ENCODE results near the gene TRMU.

Gene TRMU

DNA sequence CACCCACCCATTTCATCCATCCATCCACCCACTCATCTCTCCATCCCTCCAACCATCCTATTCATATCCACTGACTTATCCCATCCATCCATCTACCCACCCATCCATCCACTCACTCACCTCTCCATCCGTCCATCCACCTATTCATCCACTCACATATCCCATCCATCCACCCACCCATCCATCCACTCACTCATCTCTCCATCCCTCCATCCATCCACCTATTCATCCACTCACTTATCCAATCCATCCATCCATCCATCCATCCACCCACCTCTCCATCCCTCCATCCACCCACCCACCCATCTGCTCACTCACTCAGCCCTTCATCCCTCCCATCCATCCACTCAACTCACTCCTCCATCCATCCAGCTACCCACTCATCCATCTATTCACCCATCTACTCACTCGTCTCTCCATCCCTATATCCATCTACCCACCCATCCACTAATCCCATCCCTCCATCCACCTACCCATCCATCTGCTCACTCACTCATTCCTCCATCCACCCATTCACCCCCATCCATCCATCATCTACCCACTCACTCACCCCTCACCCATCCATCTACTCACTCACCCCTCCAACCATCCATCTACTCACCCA is 36.2 kb downstream of the TRMU start:
- DNase-seq, result no peak

DNA sequence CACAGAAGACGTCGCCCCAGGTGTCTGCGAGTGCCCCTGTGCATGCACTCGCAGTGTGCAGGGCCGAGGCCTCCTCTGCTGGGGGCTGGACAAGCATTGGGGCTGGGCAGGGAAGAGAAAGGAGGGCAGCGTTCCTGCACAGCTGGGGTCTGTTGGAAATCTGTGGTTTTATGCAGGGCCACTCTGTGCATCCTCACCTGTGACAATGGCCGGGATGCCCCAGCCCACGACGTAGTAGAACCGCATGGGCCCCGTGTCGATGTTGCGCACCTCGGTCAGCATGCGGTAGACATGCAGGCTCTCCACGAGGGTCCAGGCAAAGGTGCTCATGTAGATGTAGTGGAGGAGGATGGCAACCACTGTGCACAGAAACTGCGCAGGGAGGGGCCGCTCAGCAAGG is 37.2 kb downstream of the TRMU start:
- DNase-seq, result no peak

DNA sequence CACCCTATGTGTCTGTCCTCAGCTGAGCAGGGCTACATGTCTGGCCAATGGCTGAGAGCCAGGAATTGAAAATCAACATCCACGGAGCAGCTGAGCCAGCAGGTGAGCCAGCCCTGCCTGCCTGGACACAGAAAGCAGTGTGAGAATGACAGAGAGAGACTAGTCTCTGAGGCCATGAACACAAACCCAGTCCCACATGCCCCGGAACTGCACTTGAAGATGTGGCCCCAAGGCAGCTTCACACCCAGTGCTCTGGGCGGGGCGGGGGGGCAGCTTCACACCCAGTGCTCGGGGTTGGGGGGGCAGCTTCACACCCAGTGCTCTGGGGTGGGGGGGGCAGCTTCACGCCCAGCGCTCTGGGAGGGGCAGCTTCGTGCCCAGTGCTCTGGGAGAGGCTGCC is 37.6 kb downstream of the TRMU start:
- peak; percentile 53 for DNase-seq

DNA sequence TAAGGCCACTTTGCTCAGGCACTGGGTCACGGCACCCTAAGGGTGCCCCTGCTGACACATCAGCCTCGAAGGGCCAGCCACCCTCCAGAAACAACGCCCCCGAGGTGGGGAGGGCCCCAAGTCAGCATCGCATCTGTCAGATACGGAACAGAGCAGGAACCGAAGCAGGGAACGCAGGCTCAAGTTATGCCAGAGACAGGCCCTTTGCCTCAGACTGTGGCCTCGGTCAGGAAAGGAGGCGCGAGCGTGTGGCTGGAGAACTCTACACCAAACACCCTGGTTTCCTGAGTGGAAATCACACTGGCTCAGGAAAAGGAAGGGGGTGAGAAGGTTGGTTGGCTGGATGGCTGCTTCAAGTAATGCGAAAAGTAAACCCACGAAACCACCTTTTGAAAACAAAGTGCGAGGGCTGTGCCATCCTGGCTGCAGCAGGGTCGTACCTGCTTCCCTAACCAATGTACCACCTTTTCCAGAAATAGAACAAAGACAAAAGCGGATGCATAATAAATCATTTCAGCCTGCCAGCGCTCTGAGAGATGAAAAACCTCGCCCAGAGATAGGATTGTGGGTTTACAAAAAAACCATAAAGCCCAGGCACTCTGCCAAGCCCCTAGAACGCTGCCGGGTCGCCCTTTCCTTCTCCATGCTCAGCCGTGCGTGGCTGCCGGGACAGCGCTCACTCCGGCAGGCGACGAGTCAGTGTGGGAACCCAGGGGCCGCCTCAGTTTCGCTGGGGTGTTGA is 38.6 kb downstream of the TRMU start:
- no peak for DNase-seq

DNA sequence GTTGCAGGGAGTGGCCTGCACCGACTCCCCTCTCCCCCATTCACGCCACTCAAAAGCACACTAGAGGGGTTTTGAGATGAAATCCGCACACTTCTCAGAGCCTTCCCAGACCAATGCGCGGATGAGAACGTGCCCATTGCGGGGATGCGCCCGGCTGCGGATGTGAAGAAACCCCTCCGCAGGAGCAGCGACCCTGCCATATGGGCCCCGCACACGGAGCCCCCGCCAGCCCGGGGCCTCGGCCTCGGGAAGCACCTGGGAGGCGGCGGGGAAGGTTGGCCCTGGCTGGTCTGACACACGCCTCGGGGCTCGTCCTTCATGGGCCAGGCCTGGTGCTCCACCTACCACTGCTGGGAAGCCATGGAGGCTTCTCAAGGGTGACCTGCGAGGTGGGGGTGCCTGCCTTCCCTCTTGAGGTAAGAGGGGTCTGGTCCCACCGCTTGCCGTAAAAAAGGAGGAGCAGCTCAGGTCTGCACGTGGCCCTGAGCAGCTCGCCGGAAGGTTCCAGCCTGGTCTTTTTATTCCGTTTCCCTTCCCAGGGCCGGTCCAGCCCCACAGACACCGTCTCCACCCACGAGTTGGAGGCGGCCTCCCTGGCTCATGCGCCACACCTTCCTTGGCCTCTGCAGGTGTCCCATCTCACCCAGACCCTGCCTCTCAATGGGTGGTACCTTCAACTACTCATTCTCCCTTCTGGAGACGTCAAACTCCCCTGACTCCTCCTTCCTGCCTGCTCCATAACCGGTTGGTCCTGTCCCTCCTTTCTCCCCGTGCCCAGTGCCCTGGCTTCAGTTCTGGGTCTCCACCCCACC is 39.4 kb downstream of the TRMU start:
- DNase-seq, result no peak

DNA sequence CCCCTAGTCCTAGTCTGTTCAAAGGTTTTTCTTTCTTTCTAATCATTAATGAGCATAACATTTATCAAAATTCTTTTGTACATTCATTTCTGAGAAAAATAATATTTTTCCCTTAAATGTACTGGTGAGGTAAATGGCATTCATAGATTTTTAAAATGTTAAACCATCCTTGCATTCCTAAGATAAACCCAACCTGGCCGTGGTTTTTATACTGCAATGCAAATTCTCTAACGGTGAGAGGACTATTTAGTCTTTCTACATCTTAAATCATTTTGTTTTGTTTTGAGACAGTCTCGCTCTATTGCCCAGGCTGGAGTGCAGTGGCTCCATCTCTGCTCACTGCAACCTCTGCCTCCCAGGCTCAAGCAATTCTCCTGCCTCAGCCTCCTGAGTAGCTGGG is 40.6 kb downstream of the TRMU start:
- DNase-seq, result no peak

DNA sequence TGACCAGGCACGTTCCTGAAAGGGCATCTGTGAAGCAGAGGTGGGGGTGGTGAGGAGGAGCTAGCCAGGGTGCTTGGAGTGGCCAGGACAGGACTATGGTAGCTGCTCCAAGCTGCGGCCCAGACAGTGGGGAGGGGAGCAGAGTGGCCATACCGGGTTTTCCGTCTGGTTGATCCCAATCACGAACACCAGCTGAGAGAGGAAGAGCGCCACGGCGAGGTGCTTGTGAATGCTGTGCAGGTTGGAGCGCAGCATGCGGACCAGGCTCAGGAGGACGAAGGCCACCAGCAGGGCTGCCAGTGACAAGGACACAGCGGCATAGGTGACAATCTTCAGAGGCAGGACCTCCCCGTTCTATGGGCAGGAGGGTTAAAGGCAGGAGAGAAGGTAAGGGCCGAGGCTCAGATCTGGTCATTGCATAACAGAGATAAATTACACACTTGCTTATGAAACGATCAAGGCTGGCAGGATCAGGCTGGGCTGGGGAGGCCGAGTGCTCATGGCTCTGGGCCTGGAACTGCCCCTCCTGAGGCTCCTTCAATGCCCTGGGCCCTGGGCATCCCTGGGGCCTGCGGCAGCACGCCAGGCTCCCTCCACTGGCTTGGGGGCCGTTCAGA is 41.5 kb downstream of the TRMU start:
- no peak for DNase-seq

DNA sequence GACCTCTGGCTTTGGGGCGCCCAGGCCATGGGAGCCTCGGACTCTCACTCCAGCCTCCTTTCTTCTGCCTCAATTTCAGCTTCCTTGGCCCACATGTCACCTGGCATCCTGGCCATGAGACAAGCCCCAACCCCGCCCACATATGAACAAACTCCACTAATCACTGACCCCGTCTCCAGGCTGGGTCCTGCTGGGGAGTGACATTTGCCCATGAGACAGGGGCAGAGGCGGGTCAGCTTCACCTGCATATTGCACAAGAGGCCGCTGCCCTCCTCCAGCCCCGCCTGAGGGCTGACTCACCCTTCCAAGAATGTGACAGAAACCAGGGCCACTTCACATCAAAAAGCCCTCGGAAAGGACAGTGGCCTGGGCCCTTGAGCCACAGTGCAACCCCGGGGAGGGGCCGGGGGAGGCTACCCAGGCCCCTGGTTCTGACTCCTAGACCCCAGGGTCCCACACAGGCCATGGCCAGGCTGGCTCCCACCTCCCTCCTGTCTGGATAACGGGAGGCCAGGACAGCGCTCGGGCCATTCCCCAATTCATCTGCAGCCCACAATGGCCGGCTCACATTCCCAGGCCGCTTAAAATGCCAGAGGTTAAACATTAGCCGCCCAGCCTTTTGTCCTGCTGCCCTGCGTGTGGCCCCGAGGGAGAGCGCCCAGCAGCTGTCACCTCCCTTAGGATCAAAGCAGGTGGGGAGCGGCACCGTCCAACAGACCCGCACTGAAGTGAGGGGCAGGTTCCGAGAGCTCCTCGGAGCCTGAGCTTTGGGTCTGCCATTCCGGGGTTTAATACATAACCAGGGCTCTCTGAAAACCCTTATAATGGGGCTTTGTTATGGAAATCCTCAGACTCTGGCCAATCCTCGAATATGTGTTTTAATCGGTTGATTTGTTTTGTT is 42.3 kb downstream of the TRMU start:
- DNase-seq, result no peak

DNA sequence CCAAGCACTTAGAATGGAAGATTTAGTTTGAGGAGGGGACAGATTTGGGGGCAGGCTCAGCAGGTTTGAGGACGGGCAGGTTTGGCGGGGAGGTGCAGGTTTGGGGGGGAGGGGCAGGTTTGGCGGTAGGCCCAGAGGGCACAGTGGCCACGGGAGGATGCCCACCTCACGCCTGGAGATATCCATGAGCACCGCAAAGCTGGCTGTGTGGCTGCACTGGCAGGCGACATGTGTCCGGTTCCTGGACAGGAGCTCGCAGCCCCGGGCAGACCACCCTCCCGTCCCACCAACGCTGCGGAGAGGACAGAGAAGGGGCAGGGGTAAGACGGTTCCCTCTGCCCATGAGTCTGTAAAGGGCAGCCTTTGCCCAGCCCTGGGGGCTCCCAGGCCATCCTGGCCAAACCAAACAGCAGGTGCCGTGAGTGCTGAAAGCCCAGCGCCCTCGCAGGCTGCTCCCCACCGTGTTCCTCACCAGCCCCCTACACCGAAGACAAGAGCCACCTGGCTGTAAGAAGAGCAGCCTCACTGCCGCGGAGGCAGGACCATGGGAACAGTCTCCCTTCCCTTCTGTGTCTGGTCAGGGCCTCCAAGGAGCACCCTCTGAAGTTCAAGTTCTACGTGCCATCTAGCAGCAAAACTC is 43.0 kb downstream of the TRMU start:
- no peak for DNase-seq

DNA sequence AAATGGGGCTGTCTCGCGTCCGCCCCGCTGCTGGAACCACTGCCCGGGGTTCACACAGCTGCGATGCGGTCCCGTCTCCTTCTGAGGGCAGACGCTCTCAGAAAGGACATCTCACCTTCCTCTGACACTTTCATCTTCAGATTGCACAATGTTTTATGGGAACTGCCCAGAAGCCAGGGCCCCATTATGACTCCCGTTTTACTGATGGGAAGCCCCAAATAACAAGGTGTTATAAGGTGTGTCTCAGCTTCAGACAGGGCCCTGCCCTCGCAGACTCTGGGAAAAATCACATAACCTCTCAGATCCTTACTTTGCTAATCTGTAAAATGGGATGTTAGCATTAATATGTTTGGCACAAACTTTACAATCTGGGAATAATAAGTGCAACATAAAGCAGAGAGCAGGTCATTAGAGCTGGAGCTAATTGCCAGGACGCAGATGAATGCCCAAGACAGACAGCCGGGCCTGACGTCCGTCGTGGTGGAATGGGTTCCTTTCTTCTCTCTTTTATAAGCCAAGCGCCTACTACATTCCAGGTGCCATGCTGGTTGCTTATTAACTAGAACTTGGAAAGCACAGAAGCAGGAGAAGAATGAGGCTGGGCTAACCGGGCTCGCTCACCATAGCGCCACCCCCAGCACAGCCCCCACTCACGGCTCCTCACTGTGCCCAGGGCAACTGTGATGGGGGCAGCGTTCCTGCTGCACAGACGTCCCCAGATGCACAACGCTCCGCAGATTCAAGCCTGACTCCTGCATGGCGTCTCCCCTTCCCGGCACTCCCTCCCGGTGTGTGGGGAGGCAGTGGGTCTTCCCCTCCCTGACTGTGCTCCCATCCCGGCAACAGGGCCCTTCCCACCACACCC is 43.8 kb downstream of the TRMU start:
- no peak for DNase-seq

DNA sequence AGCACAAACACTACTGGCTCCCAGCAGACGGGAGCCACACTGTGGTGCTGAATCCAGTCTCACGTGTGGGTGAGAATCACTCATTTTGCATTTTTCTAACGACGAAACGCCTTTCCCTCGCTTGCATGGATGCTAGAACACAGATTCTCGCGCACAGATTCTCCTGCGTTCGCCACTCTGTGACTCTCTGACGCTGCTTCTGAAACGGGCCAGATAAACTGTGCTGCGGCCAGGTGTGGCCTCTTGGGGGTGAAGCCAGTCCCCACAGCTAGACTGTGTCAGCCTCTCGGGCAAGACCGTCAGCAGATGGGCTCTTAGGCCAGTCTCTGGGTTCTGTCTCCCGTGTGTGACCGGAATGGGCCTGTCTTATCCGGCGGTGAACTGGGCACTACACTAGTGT is 44.6 kb downstream of the TRMU start:
- no peak for DNase-seq

DNA sequence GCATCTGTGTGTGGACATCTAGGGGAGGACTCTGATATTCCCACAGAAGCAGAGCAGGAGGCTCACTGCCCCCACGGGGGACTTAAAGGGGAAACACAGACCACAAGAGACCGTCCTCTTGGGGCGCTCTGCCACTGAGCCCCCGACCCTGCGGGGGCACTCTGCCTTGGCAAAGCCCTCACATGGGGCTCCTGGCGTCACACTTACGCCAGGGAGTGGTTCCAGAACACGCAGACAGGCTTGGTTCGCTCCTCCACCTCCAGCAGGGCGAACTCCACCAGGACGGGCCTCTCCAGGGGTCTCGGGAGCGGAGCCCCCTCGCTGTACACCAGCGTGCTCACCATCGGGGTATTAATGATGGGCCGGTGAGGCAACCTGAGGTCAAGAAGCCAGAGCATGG is 45.1 kb downstream of the TRMU start:
- no peak for DNase-seq

DNA sequence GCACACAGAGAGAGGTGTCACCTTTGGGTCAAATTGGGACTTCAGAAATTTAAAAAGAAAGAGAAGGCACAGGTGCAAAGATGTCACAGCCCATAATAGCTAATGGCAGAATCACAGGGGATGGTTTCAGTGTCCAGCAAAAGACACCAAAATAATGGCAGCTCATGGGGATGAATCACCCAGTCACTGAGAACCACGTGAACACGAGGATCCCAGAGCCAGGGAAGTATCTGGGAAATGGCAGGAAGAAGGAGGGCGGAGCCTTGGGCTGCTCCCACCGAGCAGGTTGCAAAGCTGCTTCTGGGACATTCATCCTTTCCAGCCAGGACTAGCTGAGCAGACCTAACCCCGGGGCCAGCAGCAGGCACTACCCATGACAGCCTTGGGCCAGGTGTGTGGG is 45.6 kb downstream of the TRMU start:
- no peak for DNase-seq

DNA sequence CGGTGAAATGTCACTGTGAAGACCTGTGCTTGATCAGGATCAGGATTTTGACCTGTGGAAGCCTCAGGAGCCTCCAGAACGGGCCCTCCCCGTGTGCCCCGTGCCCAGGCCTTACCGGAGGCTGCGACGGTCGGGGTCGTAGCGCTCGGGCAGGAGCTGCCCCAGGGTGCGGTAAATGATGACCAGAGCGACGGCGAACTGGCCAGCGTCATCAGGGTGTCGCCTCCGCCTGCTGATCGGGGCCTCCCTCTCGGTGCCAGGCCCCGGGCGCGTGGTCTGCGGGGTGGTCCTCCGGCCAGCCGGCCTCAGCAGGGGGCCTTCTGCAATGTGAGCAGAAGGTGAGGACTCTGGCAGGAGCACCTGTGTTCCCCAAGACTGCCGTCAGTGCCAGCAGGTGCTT is 46.2 kb downstream of the TRMU start:
- DNase-seq, result no peak

DNA sequence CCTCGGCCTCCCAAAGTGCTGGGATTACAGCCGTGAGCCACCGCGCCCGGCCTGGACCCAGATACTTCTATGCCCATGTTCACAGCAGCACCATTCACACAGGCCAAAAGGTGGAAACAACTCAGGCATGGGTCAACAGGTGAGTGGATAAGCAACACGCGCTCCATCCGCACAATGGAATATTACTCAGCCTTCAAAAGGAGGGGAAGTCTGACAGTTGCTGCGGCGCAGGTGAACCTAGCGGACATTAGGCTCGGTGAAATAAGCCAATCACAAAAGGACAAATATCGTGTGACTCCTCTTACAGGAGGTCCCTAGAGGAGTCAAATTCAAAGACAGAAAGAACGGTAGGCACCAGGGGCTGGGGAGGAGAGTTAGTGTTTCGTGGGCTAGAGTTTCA is 47.0 kb downstream of the TRMU start:
- DNase-seq, result no peak

DNA sequence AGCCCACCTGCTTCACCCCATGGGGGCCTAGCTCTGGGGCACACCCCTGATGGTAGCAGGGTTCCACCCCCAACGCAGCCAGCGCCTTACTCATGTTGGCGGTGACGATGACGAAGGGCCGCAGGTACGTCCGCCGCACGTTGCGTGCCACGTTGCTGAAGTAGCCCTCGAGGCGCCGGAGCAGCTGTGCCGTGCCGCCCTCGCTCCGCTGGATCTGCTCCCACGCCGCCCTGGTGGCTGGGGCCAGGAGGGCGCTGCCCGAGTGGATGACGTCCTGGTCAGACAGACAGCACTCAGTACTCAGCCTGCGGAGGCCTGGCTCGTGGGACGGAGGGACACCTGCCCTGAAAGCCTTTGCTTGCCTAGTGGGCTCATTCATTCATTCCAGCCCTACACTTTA is 50.8 kb downstream of the TRMU start:
- no peak for DNase-seq

DNA sequence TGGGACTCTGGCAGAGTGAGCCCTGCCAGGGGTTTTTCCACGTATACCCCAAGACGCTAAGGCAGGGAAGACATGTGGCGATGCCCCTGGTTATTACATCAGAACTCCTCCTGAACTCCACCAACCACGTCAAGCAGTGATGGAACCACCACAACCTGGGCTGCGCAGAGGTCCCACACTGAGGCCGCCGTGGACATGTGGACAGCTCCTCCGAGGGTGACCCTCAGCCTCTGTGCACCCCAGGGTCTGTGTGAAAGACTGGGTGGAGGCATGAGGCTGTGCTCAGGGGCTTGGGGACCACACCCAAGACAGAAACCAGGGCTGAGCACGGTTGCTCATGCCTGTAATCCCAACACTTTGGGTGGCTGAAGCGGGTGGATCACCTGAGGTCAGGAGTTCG is 52.2 kb downstream of the TRMU start:
- no peak for DNase-seq

DNA sequence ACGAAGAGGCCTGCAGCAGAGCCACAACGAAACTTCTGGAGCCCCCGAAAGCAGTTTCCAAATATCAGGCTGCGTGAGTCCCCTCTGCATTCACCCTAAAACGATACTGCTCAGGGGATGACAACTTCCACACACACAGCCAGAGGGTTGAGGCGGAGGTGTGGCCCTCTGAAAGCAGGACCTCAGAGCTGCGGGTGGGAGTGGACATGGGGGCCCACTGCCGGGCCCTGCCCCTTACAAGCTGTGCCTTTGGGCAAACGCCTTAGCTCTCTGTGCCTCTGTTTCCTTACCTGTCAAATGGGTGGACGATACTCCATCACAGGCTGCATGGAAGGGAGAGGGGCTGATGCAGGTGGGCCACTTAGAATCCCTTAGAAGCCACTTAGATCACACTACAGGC is 53.1 kb downstream of the TRMU start:
- DNase-seq, result no peak

DNA sequence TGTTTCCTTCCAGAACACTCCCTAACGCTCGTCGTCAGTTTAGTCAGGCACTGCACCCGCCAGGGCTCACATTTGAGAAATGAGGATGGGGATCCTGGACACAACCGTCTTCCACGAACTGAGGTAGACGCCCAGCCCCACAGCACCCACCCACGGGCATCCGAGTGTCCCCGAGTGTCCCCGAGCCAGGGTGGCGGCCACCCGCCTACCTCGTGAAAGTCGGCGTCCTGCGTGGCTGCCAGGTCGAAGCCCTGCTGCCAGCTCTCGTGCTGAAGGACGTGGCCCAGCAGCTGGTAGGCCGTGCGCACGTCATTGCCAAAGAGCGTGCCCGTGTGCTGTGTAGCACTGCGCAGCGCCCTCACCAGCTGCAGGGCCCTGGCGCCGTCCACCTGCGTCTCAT is 53.6 kb downstream of the TRMU start:
- DNase-seq, result no peak

DNA sequence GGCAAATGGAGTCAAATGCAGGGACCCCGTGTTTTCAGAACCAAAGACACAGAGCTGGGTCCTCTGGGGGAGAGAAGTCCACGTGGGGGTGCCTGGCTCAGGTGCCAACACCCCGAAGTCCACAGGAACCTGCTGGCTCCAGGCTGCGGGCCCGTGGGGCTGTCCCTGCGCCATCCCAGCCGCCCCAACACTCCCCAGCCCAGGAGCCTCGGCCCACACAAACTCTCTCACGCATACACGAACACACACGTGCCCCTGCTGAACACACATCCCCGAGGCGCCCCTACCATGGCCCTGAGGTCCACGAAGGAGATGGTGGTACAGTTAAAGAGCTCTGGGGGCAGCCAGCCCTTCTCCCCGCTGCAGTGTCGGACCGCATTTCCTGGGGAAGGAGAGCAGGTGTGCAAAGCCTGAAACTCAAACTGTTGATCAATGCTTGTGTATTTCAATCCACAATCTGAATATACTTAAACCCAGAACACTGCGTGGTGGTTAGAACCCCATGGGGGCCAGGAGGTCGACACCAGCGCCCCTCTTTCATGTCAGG is 54.7 kb downstream of the TRMU start:
- DNase-seq, result no peak

Measured in CD4-positive, alpha-beta T cell treated with Interleukin-15 for 1 hour (primary cell).